Lower leg skin (tissue), 4 donors: ENCODE data around the gene REG1A. TPM values are rescaled to one million over a fixed set of nuclear protein-coding genes. Genes with fewer than 3 reads are reported as not detected.

Source experiments
- DNase-seq, 2 donors: peaks; one replicate each; pipeline ENCODE4 v3.0.0-alpha.2; 2019; ENCODE audit warnings: low spot score in 2 of 2
- H3K4me3 ChIP-seq: fragments of 200-600 bp; sonication (generic); 2 replicates; pipeline ENCODE4 v1.5.1; 2017; ENCODE audit warnings: mild to moderate bottlenecking, low read depth; ENCODE audit not compliant: poor library complexity, severe bottlenecking
- POLR2A ChIP-seq, 2 donors: fragments of 450-650 bp; IDR thresholded peaks; one replicate each; pipeline ENCODE4 v1.6.1; 2016 to 2017; ENCODE audit warnings: antibody characterized with exemption in 2 of 2, mild to moderate bottlenecking in 1 of 2, moderate library complexity in 1 of 2
- WGBS, 2 donors: methylation state at CpG; one replicate each; pipeline ENCODE4 v1.1.5; 2018; 5-methylcytosine and 5-hydroxymethylcytosine counted together
- intact Hi-C: fragments of 100-400 bp; cut with DNase I; formaldehyde crosslinking; loops from one replicate; pipeline ENCODE4 v1.15.0; 2023; ENCODE audit warnings: low total_unique reads
- total RNA-seq, 4 donors: library from RNA; depleted of rRNA; stranded (reverse); fragments of >200 nt; gene quantifications; one replicate each; pipeline ENCODE4 v1.1.0, GENCODE V29; 2016
- TF ChIP-seq, protein P1 (sequence below), 3 donors: fragments of 450-650 bp; IDR thresholded peaks; one replicate each; pipeline ENCODE4 v1.5.1; 2016; ENCODE audit warnings: antibody characterized with exemption in 3 of 3, mild to moderate bottlenecking in 3 of 3, moderate library complexity in 2 of 3

The REG1A gene
- total RNA-seq, 4 donors from 2014 or later: 1.2 TPM; not detected in 3

- intact Hi-C loops: no loop called here
- TF ChIP-seq POLR2A (IDR thresholded peaks at IDR 0.05): no peak
- TF ChIP-seq, protein P1, sequence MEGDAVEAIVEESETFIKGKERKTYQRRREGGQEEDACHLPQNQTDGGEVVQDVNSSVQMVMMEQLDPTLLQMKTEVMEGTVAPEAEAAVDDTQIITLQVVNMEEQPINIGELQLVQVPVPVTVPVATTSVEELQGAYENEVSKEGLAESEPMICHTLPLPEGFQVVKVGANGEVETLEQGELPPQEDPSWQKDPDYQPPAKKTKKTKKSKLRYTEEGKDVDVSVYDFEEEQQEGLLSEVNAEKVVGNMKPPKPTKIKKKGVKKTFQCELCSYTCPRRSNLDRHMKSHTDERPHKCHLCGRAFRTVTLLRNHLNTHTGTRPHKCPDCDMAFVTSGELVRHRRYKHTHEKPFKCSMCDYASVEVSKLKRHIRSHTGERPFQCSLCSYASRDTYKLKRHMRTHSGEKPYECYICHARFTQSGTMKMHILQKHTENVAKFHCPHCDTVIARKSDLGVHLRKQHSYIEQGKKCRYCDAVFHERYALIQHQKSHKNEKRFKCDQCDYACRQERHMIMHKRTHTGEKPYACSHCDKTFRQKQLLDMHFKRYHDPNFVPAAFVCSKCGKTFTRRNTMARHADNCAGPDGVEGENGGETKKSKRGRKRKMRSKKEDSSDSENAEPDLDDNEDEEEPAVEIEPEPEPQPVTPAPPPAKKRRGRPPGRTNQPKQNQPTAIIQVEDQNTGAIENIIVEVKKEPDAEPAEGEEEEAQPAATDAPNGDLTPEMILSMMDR (IDR thresholded peaks at IDR 0.05): no peak
- no peak for DNase-seq
- H3K4me3 ChIP-seq: no peak overlapping the region
- WGBS, 2 donors: 76 to 77% methylated on average over 2 of the region's 2 CpGs
Measured at GRCh38 chr2:79159030-79159429, 38.7 kb downstream of the REG1A start.

DNA sequence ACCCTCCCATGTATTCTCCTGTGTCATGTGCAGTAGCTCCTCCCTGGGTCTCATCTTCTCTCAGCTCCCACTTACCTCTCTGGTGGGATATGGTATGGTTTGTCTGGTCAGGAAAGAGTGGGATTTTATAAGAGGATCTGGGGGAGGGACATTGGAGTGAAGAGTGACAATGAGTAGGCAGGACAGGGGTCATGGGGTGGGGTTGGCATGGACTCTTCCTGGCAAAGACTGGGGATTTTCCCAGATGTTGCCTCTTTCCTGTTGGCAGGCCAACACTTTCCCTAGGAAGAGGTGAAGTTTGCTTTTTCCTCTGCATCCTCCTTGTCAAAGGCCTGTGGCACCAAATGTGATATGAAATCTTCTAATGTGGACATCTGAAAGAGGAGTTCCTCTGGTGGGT lies 39.4 kb downstream of the REG1A start, which contains the start of gene REG3A:
Gene REG3A (minus strand): TSS at position 101 of the 400 bp plus-strand sequence. CDS start 348 bp downstream, outside the sequence.
- no peak within 1 kb of the TSS for H3K4me3 ChIP-seq
- DNase-seq: no peak
- intact Hi-C loops: no loop called here
- TF ChIP-seq, protein P1 (IDR thresholded peaks at IDR 0.05): no peak
- no peak for TF ChIP-seq POLR2A (IDR thresholded peaks at IDR 0.05)

DNA sequence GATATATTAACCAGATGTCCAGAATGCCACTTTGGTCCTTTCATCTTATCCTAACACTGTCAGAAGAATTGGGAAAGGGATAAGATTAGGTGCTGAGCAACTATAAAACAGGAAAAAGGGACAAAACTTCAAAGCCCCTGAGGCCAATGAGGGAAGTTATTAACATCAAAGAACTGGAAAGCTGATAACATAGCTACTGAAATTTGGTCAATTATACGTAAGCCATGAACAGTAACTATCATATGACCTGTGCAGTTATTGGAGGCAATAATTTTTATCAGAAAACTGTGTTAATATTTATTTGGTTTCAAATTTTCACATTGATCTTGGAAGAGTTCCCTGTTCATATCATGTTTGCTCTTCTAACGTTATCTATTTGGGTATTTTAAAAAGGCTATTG lies 41.8 kb downstream of the REG1A start:
- no peak overlapping the region for H3K4me3 ChIP-seq
- DNase-seq: no peak
- TF ChIP-seq POLR2A (IDR thresholded peaks at IDR 0.05): no peak
- TF ChIP-seq, protein P1 (IDR thresholded peaks at IDR 0.05): no peak
- intact Hi-C loops: no loop called here
- 41% methylated on average over 2 of the region's 2 CpGs for WGBS, 2 donors

GRCh38 chr2:79162801-79163200 lies 42.5 kb downstream of the REG1A start:
- DNase-seq: no peak
- 94 to 98% methylated on average over 1 of the region's 1 CpG for WGBS, 2 donors
- TF ChIP-seq POLR2A (IDR thresholded peaks at IDR 0.05): no peak
- intact Hi-C loops: no loop called here
- no peak overlapping the region for H3K4me3 ChIP-seq

DNA sequence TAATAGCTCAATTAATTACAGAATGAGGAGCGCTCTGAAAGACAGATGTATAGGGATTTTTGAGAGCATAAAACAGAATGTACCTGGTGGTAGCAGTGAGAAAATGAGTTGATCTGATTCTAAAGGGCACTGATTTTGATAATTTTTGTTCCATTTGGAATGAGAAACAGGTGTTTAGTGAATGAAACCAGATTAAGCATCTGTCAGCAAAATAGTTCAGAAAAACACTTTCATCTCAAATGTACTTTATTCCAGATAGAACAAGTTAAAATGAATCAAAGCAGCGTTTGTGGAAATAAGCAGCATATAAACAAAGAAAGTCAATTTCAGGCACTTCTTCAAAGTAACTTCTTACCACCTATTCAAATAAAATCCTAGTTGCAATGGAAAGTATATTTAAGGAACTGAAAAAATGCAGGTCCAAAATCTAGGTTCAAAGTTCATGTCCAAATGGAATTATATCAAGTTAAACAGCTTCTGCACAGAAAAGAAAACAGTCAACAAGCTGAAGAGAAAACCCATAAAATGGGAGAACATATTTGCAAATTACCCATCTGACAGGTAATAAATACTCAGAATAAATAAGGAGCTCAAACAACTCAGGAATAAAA lies 51.2 kb downstream of the REG1A start:
- intact Hi-C loops: no loop called here
- no peak for TF ChIP-seq POLR2A (IDR thresholded peaks at IDR 0.05)
- TF ChIP-seq, protein P1 (IDR thresholded peaks at IDR 0.05): no peak
- no peak for DNase-seq
- 60 to 63% methylated on average over 2 of the region's 2 CpGs for WGBS, 2 donors
- no peak overlapping the region for H3K4me3 ChIP-seq

Other genes with a start within 250 kb of the REG1A start
- gene REG3G, start 94.8 kb upstream of the REG1A start, total RNA-seq: not detected
- not detected for gene REG1B, start 32.5 kb upstream of the REG1A start, total RNA-seq
- gene REG3A, start 39.3 kb downstream of the REG1A start, total RNA-seq: not detected